Smooth muscle cell (in vitro differentiated cells): ENCODE measurements around the gene CHERP. TPM values are rescaled to one million over a fixed set of nuclear protein-coding genes. Genes with fewer than 3 reads are reported as not detected.

Source experiments
- DNase-seq: peaks from one replicate; lab custom pipeline; 2025; ENCODE audit not compliant: unreplicated experiment; lab: John Stamatoyannopoulos, UW
- H2AFZ ChIP-seq: fragments of 200-600 bp; sonication (generic); 2 replicates; pipeline ENCODE4 v1.6.0; 2016; ENCODE audit warnings: antibody characterized with exemption, low read depth, mild to moderate bottlenecking
- H3F3A ChIP-seq: fragments of 200-600 bp; sonication (generic); 2 replicates; pipeline ENCODE4 v1.6.0; 2017; ENCODE audit warnings: antibody characterized with exemption, low read depth
- H3K27ac ChIP-seq: fragments of 200-600 bp; sonication (generic); 2 replicates; pipeline ENCODE4 v1.5.1; 2016; ENCODE audit warnings: low read depth, mild to moderate bottlenecking
- H3K27me3 ChIP-seq: fragments of 200-600 bp; sonication (generic); 2 replicates; pipeline ENCODE4 v1.6.1; 2016; ENCODE audit warnings: low read depth, mild to moderate bottlenecking
- H3K36me3 ChIP-seq: fragments of 200-600 bp; sonication (generic); 2 replicates; pipeline ENCODE4 v1.5.1; 2016; ENCODE audit warnings: low read depth
- H3K4me1 ChIP-seq: fragments of 200-600 bp; sonication (generic); 2 replicates; pipeline ENCODE4 v1.5.1; 2016; ENCODE audit warnings: low read depth
- H3K4me2 ChIP-seq: fragments of 200-600 bp; sonication (generic); 2 replicates; pipeline ENCODE4 v1.6.0; 2016; ENCODE audit warnings: mild to moderate bottlenecking
- H3K4me3 ChIP-seq: fragments of 200-600 bp; sonication (generic); 2 replicates; pipeline ENCODE4 v1.5.1; 2016; ENCODE audit warnings: mild to moderate bottlenecking
- H3K79me2 ChIP-seq: fragments of 200-600 bp; sonication (generic); 2 replicates; pipeline ENCODE4 v1.6.0; 2016; ENCODE audit warnings: low read depth, mild to moderate bottlenecking
- H3K9ac ChIP-seq: fragments of 200-600 bp; sonication (generic); 2 replicates; pipeline ENCODE4 v1.6.0; 2016; ENCODE audit warnings: low read depth
- H3K9me3 ChIP-seq: fragments of 200-600 bp; sonication (generic); replicated peaks from 2 replicates; pipeline ENCODE4 v1.5.1; 2016; ENCODE audit warnings: low read depth
- H4K20me1 ChIP-seq: fragments of 200-600 bp; sonication (generic); 2 replicates; pipeline ENCODE4 v1.6.0; 2016; ENCODE audit warnings: low read depth
- CTCF ChIP-seq: fragments of 200-600 bp; sonication (generic); IDR thresholded peaks from 2 replicates; pipeline ENCODE4 v1.5.1; 2017; ENCODE audit warnings: borderline replicate concordance, mild to moderate bottlenecking, antibody characterized with exemption; ENCODE audit not compliant: insufficient read depth, poor library complexity, severe bottlenecking
- WGBS: methylation state at CpG from one replicate; pipeline ENCODE4 v1.1.7; 2016; ENCODE audit warnings: low lambda C conversion rate; 5-methylcytosine and 5-hydroxymethylcytosine counted together
- polyA plus RNA-seq: library from polyadenylated mRNA; unstranded; fragments of >200 nt; fragmentation: Nextera tagmentation; extraction: Ambion mirVana; gene quantifications from 2 replicates; pipeline ENCODE4 v1.2.1, GENCODE V29; 2016
- total RNA-seq: library from RNA; depleted of rRNA; stranded (reverse); fragments of >200 nt; gene quantifications from 2 replicates; pipeline ENCODE4 v1.2.3, GENCODE V29; 2014

CHERP gene
- total and polyA plus RNA-seq, 2 experiments from 2014 or later = 9.5 to 29.2 TPM

GRCh38 chr19:16518061-16518460, 24.2 kb downstream of the CHERP start:
- H3K4me2 ChIP-seq = no peak overlapping the region
- no peak overlapping the region for H3K4me3 ChIP-seq
- H3K27me3 ChIP-seq = no peaks in the 10 kb centered on the region
- H3K79me2 ChIP-seq = no peaks in the 10 kb centered on the region
- H3K4me1 ChIP-seq = no peaks in the 10 kb centered on the region
- H3F3A ChIP-seq = no peaks in the 10 kb centered on the region
- no peaks in the 10 kb centered on the region for H3K36me3 ChIP-seq
- no peak overlapping the region for H3K27ac ChIP-seq
- 98% methylated on average over 14 of the region's 14 CpGs for WGBS
- TF ChIP-seq CTCF = no peak
- H4K20me1 ChIP-seq = peaks cover 4% of the 10 kb centered on the region
- H3K9me3 ChIP-seq = no peaks in the 10 kb centered on the region
- DNase-seq = no peak
- no peak overlapping the region for H2AFZ ChIP-seq
- H3K9ac ChIP-seq = no peak overlapping the region

- WGBS = 96% methylated on average over 14 of the region's 14 CpGs
- H3K4me1 ChIP-seq = no peaks in the 10 kb centered on the region
- H3K27me3 ChIP-seq = no peaks in the 10 kb centered on the region
- H3K79me2 ChIP-seq = no peaks in the 10 kb centered on the region
- H3K9ac ChIP-seq = no peak overlapping the region
- H3F3A ChIP-seq = no peaks in the 10 kb centered on the region
- H3K4me3 ChIP-seq = no peak overlapping the region
- no peak overlapping the region for H3K4me2 ChIP-seq
- H3K36me3 ChIP-seq = no peaks in the 10 kb centered on the region
- no peak for DNase-seq
- no peak overlapping the region for H3K27ac ChIP-seq
- TF ChIP-seq CTCF = no peak
- no peak overlapping the region for H2AFZ ChIP-seq
- H3K9me3 ChIP-seq = no peaks in the 10 kb centered on the region
- H4K20me1 ChIP-seq = peaks cover 4% of the 10 kb centered on the region
These were observed 25.2 kb downstream of the CHERP start for GRCh38 chr19:16516923-16517610.

- Histone ChIP-seq H3K4me3 (no peak overlapping the region), H3K79me2 (no peaks in the 10 kb centered on the region), H3K9me3 (no peaks in the 10 kb centered on the region), H3K4me2 (no peak overlapping the region), H4K20me1 (peaks cover 4% of the 10 kb centered on the region), H2AFZ (no peak overlapping the region), H3F3A (no peaks in the 10 kb centered on the region), H3K36me3 (no peaks in the 10 kb centered on the region), H3K27me3 (no peaks in the 10 kb centered on the region), H3K27ac (no peak overlapping the region), H3K9ac (no peak overlapping the region), H3K4me1 (no peaks in the 10 kb centered on the region)
- WGBS = 97% methylated on average over 15 of the region's 15 CpGs
- no peak for TF ChIP-seq CTCF
- no peak for DNase-seq
These were observed 25.9 kb downstream of the CHERP start for GRCh38 chr19:16516381-16516780.
